ENCODE measurements around the gene ZNF831.

The ZNF831 gene

GRCh38 chr20:59141818-59142581 lies 21.6 kb upstream of the ZNF831 start:
- no peak for DNase-seq (ENCODE audit: low spot score)

- DNase-seq (ENCODE audit: low spot score), result no peak
Observed at GRCh38 chr20:59143326-59143725, 20.3 kb upstream of the ZNF831 start.

DNA sequence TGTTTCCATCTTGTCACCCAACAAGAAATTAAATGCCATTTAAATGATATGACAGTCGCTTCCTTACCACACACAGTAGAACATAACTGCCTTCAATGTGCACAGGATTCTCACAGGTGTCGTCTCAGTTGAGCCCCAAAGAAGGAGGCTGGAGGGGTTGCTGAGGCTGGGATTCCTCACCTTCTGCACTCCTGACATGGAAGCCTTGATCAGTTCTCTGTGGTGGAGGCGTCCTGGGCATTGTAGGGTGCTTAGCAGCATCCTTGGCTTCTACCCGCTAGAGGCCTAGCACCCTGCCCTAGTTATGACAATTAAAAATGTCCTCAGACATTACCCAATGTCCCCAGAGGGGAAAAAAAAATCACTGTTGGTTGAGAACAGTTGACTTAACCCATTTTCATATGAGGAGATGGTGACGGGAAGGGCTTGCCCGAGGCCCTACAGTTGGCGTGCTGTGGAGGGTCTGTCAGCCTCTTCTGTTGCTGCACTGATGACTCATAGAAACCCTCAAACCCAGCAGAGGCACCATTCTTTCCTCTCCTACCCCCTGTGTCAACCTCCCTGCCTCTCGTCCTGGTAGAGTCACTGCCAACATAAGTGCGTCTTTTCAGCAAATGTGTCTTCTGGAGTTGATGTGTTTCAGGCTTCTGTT lies 19.3 kb upstream of the ZNF831 start:
- DNase-seq (ENCODE audit: low spot score), result no peak

GRCh38 chr20:59144831-59145196 lies 18.8 kb upstream of the ZNF831 start:
- DNase-seq (ENCODE audit: low spot score), result no peak

GRCh38 chr20:59145247-59145923 lies 18.2 kb upstream of the ZNF831 start:
- DNase-seq (ENCODE audit: low spot score), result no peak

DNA sequence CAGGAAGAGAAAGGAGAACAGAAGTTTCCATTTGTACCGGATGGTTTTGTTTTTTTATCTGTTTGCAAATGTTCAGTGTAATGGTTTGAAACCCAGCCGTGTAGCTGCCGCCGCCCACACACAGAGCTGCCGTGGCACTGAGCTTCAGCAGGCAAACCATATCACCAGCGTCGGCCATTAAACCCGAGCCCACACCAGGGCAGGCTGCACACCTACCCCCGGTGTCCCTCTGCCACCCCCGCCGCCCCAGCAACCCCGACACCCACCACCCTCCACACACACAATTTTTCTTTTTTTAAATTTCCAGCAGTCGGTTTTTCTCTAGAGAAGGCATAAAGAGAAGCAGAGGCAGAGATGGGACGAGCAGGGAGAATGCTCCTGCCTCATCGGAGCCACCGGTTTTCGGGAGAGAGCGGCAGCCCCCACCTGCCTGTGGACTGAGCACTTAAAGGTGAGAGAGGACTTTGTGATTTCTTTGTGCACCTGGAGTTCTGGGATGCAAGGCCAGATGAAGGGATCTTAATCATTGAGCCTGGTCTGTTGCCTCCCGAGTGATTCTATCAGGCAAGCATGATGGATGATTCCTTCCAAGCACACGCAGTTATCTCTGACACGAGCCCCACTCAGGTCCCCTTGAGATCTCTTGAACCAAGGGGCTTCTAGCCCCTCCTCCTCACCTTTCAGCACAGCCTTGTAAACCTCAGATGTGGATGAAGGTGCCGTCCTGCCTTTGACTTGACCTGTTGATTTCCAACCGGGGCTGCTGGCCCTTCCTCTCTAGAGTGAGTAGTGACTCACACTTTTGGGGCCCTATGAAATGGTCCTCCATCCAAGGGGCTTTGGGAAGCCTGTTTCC lies 17.5 kb upstream of the ZNF831 start:
- DNase-seq (ENCODE audit: low spot score), result no peak

- no peak for DNase-seq (ENCODE audit: low spot score)
Observed at GRCh38 chr20:59146780-59147565, 16.6 kb upstream of the ZNF831 start.

DNA sequence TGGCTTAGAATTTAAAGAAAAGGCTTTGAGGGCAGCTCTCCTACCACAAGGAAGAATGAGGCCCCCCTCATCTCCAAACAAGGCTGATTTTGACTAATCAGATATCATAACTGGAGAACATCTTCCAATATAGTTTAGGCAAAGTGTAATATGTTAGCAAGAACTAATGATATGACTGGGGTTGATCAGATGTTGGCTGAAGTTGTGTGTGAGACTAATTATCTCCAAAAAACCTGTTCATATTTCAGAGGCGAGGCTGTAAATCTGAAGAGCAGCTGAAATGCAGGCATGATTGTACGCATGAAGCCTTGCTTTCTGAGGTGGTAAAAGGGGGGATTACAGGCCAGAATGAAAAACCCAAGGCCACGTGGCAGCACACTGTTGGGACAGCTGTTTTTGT lies 16.0 kb upstream of the ZNF831 start:
- no peak for DNase-seq (ENCODE audit: low spot score)

DNA sequence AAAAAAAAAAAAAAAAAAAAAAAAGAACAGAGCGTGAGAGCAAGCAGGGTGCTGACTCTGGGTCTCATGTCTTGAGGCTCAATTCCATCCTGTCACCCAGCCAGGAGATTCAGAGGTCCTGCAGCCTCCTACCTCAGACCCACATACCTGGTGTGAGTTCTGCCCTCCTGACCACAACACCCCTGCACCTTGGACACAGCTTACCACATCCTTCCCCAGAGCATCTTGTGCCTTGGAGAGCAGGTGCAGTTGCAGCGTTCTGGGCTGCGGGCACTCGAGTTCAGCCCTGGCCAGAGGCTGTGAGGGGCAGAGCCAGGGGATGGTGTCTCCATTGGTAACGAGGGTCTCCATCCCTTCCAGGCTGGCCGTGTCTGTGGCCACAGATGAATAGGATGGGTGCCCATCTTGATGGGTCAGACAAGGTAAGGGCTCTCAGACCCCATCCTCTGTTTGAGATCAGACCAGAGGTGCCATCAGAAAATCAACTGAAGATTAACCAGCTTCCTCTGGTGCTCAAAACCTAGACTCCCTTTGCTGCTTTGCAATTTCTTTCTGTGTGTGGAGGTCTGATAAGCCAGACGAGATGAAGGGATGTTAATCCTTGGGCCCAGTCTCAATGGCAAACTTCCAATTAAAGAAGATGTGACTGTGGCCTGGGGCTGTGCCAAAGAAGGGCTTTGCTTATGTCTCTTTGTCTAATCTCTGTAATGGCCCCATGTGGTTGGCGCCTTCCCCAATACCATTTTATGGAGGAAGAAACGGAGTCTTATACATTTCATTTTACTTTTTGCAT lies 14.7 kb upstream of the ZNF831 start:
- no peak for DNase-seq (ENCODE audit: low spot score)

DNA sequence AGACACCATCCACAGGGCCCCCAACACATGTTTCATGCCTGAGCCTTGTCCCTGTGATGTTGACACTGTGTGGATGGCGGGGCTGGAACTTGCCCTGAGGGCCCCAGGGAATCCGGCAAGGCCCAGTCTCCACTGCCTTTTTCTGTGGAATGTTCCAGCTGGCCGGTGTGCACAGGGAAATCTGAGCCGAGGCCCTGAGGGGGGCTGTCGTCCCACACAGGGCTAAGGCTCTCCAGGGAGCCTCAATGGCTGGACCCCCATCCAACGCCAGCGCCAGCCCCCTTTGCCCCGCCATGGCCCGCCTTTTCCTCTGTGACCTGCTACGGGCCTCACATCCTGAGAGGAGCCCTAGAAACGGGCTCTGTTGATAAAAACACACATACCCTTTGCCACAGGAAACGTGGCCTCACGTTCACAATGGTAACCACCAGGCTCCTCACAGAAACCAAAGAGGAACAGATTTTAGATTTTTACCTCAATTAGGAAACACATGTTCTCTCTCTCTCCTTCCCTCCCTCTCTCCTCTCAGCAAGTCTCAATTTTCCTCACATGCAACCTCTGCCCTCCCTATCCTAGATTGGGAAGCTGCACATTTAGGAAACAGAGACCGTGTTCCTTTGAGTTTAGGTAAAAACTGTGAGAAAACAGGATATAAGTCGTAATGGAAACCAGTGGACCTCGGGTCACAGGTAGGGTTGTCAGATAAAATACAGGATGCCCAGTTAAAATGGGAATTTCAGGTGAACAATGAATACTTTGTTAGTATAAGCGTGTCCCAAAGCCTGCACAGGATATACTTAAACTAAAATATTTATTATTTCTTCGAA lies 13.7 kb upstream of the ZNF831 start:
- no peak for DNase-seq (ENCODE audit: low spot score)

DNA sequence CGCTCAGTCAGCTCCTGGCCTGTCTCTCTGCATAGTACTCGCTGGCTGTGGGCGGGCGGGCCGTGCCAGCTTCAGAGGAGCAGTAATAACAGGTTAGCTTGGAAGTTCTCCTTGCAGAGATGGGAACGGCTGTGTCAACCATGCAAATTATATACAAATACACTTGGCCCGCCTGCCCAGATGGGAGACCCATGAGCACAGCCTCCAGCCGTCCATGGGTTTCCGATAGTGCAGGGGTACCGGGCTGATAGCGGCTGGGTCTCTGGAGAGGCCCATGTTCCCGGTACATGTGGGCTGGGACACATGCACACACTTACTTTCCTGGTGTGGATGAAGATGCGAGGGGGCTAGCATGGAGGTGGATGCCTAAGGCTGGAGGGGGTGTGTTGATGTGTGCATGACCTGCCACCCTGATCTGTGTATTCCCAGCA lies 12.8 kb upstream of the ZNF831 start:
- no peak for DNase-seq (ENCODE audit: low spot score)

GRCh38 chr20:59151391-59151790 lies 12.2 kb upstream of the ZNF831 start:
- no peak for DNase-seq (ENCODE audit: low spot score)

- no peak for DNase-seq (ENCODE audit: low spot score)
Observed at GRCh38 chr20:59151820-59152219, 11.8 kb upstream of the ZNF831 start.

DNA sequence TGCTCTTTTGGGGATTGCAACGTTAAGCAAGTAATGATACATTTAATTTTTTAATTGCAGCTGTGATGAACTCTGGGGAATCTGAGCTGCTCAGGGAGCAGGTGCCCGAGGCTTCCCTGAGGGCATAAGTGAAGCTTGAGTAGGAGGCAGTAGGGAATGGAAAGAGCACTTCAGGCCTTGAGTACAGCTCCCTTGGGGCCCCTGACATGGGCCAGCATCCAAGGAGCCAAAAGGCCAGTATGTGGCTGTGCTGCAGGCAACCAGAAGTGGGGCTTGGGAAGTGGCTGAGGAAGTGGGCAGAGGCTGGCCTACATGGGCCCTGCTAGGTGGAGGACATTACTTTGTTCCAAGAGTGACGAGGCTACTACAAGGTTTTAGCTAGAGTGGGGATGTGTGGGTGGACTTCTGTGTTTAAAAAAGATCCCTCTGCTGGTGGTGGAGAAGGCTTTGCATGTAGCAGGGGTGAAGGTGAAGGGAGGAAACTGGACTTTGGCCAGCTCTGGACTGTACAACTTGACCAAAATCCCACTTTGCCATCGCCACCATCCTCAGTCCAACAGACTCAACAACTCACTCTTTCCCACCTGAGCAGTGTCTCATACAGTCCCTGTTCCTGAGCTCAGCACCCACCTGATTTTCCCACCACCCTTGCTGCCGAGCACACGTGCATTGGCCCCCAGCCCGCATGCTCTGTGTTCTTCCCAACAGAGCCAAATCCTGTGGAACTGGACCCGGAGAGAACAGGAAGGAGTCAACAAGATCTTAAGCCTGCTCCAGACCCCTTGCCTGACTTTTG lies 10.9 kb upstream of the ZNF831 start:
- DNase-seq (ENCODE audit: low spot score), result no peak

DNA sequence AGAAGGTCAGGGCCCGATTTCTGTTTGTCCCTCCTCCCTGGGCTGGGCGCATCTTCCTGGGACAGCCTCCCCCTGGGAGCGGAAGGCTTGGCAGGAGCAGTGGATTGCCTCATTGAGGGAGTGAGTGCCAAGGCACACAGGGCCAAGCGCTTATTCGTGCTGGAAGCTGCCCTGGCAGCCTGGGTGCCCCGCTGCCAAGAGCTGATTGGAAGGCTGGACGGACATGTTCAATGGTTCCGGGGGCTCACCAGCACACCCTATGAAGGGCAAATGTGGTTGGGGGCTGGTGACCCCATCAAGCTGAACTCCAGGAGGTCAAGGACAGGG lies 10.3 kb upstream of the ZNF831 start:
- no peak for DNase-seq (ENCODE audit: low spot score)

- DNase-seq (ENCODE audit: low spot score), result no peak
Observed at GRCh38 chr20:59153832-59154231, 9.8 kb upstream of the ZNF831 start.

GRCh38 chr20:59154317-59155013 lies 9.2 kb upstream of the ZNF831 start:
- DNase-seq (ENCODE audit: low spot score), result no peak

DNA sequence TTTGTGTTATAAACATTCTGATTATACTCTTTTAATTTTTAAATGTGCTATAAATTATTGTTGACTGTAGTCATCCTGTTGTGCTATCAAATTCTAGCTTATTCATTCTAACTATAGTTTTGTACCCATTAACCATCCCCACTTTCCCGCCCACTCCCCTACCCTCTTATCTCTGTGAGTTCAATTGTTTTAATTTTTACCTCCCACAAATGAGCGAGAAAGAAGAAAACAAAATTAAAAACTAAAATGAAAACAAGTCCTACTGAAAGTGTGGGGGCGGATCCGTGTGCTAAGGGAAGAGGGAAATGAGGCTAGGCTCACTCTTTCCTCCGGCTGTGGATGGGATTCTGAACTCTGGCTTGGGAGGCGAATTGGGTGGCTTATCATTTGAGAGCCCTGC lies 6.6 kb upstream of the ZNF831 start:
- DNase-seq (ENCODE audit: low spot score), result no peak

GRCh38 chr20:59157531-59157930 lies 6.1 kb upstream of the ZNF831 start:
- DNase-seq (ENCODE audit: low spot score), result no peak

Data from AG20443 (cell line).